BLaER1 treated with 17β-estradiol and CSF1 and Interleukin-3, amounts not matched to agents 10 nM and 100 nM (cell line): ENCODE results near the gene PPP1R2.
A peak's percentile ranks its signal among the peaks of the same experiment; 100 is the strongest.
"Not testable (repeated sequence)": the region's sequence is repeated elsewhere in the genome, so short reads cannot be mapped to it uniquely, and the experiment has no call there.

Source experiments
- H3K27ac ChIP-seq, 11 experiments: shearing (Covaris generic); formaldehyde crosslinking; 2 replicates each; pipeline ENCODE4 v1.8.1; 2022
- H3K27me3 ChIP-seq, 11 experiments: shearing (Covaris generic); formaldehyde crosslinking; 2 replicates each; pipeline ENCODE4 v1.8.1; 2022
- H3K36me3 ChIP-seq, 11 experiments: shearing (Covaris generic); formaldehyde crosslinking; 2 replicates each; pipeline ENCODE4 v1.8.1; 2022
- H3K4me1 ChIP-seq, 10 experiments: shearing (Covaris generic); formaldehyde crosslinking; 2 replicates each; pipeline ENCODE4 v1.8.1; 2022
- H3K4me2 ChIP-seq, 11 experiments: shearing (Covaris generic); formaldehyde crosslinking; 2 replicates each; pipeline ENCODE4 v1.8.1; 2022
- H3K4me3 ChIP-seq, 10 experiments: shearing (Covaris generic); formaldehyde crosslinking; 2 replicates each; pipeline ENCODE4 v1.8.1; 2022
- H3K9ac ChIP-seq, 11 experiments: shearing (Covaris generic); formaldehyde crosslinking; 2 replicates each; pipeline ENCODE4 v1.8.1; 2022
- H3K9me3 ChIP-seq, 11 experiments: shearing (Covaris generic); formaldehyde crosslinking; replicated peaks in 1 of 11; 2 replicates each; pipeline ENCODE4 v1.8.1; 2022
- H4K20me1 ChIP-seq, 11 experiments: shearing (Covaris generic); formaldehyde crosslinking; 2 replicates each; pipeline ENCODE4 v1.8.1; 2022
- Cebpa-rat ChIP-seq, 11 experiments: shearing (Covaris generic); IDR thresholded peaks; 2 replicates each; pipeline ENCODE4 v1.8.1; 2022

PPP1R2 gene

GRCh38 chr3:195524171-195524896 is 18.8 kb downstream of the PPP1R2 start:
- Histone ChIP-seq H3K4me1 (peaks cover 0 to 4% (median 0%) of the 10 kb centered on the region in 10 experiments; a peak in 1 of 20 replicates), H3K9me3 (no peaks in the 10 kb centered on the region), H3K4me2 (no peak overlapping the region), H3K36me3 (peaks cover 47 to 83% (median 61%) of the 10 kb centered on the region in 11 experiments), H3K9ac (0 out of 22 replicates have a peak overlapping the region, but pooled peaks of 1 of the 11 experiments have one; percentile 18), H4K20me1 (peaks cover 0 to 90% (median 19%) of the 10 kb centered on the region in 11 experiments; a peak in 14 of 22 replicates), H3K4me3 (no peak overlapping the region), H3K27me3 (no peaks in the 10 kb centered on the region), H3K27ac (no peak overlapping the region)
- no peak for TF ChIP-seq Cebpa-rat (IDR thresholded peaks at IDR 0.05)

GRCh38 chr3:195522254-195523023 is 20.7 kb downstream of the PPP1R2 start:
- TF ChIP-seq Cebpa-rat (IDR thresholded peaks at IDR 0.05) = no peak
- Histone ChIP-seq H3K4me2 (no peak overlapping the region), H3K4me1 (peaks cover 0 to 4% (median 0%) of the 10 kb centered on the region in 10 experiments; a peak in 1 of 20 replicates), H3K9ac (no peak overlapping the region), H3K9me3 (no peaks in the 10 kb centered on the region), H3K27me3 (no peaks in the 10 kb centered on the region), H4K20me1 (peaks cover 0 to 78% (median 19%) of the 10 kb centered on the region in 11 experiments; a peak in 13 of 22 replicates), H3K27ac (no peak overlapping the region), H3K36me3 (peaks cover 49 to 84% (median 68%) of the 10 kb centered on the region in 11 experiments), H3K4me3 (no peak overlapping the region)

DNA sequence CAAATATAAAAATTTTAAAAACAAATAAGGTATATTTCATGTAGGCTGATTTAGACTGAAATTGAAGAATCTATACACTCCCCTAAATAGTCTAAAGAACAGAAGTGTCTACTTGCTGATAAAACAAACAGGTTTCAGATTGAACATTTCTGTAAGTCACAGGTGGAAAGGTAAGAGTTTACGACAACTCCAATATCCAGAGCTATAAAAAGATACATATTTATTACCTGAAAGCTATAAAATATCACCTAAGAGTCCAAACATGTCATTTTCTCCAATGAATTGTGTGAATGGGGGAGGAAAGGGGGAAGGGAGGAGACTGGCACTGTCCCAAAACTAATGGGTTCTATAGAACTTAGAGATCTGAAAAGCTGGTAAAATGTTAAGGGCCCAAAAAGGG is 26.1 kb downstream of the PPP1R2 start:
- no peak overlapping the region for H3K9ac ChIP-seq
- H4K20me1 ChIP-seq = peaks cover 0 to 29% (median 2%) of the 10 kb centered on the region in 11 experiments; a peak in 8 of 22 replicates
- H3K9me3 ChIP-seq = peaks cover 0 to 11% (median 0%) of the 10 kb centered on the region in 11 experiments; a peak in 9 of 22 replicates
- H3K36me3 ChIP-seq = peaks cover 59 to 91% (median 77%) of the 10 kb centered on the region in 11 experiments
- H3K4me3 ChIP-seq = no peak overlapping the region
- H3K4me2 ChIP-seq = no peak overlapping the region
- H3K27ac ChIP-seq = no peak overlapping the region
- no peaks in the 10 kb centered on the region for H3K27me3 ChIP-seq
- H3K4me1 ChIP-seq = peaks cover 0 to 3% (median 2%) of the 10 kb centered on the region in 10 experiments; a peak in 8 of 20 replicates
- TF ChIP-seq Cebpa-rat (IDR thresholded peaks at IDR 0.05) = no peak

GRCh38 chr3:195514610-195515235 is 28.4 kb downstream of the PPP1R2 start:
- H3K4me2 ChIP-seq, H3K9ac ChIP-seq, H3K27me3 ChIP-seq, H3K4me3 ChIP-seq, H3K27ac ChIP-seq: not testable (repeated sequence)
- Histone ChIP-seq H4K20me1 (peaks cover 0 to 12% (median 0%) of the 10 kb centered on the region in 11 experiments; a peak in 2 of 22 replicates), H3K36me3 (peaks cover 57 to 91% (median 73%) of the 10 kb centered on the region in 11 experiments), H3K9me3 (peaks cover 0 to 15% (median 0%) of the 10 kb centered on the region in 11 experiments; a peak in 9 of 22 replicates), H3K4me1 (peaks cover 11 to 16% (median 14%) of the 10 kb centered on the region in 10 experiments; a peak in 17 of 20 replicates)

DNA sequence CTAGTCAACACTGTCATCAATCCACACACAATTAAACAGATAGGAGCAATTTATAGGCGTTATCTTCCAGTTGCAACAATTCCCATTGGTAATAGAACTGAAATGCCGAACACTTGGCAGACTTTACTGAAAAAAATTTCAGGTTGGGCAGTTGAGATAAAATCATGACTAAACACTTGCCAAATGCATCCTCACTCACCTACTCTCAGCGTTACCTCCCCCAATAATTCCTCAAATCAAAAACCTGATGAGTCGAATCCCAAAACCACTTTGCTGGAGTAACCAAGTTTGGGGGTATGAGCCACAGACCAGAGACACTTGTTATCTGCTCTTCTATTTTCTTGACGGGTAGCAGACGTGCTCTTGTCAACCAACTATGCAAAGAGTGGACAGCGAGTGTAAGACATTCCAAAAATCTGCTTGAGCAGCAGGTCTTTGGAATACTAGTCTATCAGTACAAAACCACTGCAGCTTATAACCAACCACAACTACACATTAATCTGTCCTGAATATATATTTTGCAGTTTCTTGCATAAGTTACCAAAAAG is 30.3 kb downstream of the PPP1R2 start:
- Histone ChIP-seq H3K27me3 (no peaks in the 10 kb centered on the region), H3K4me2 (no peak overlapping the region), H3K36me3 (peaks cover 47 to 77% (median 62%) of the 10 kb centered on the region in 11 experiments), H3K9ac (no peak overlapping the region), H3K4me1 (peaks cover 11 to 30% (median 18%) of the 10 kb centered on the region in 10 experiments; a peak in 17 of 20 replicates), H3K4me3 (no peak overlapping the region), H4K20me1 (peaks cover 0 to 8% (median 0%) of the 10 kb centered on the region in 11 experiments; a peak in 2 of 22 replicates), H3K9me3 (peaks cover 0 to 15% (median 0%) of the 10 kb centered on the region in 11 experiments; a peak in 9 of 22 replicates), H3K27ac (no peak overlapping the region)
- TF ChIP-seq Cebpa-rat (IDR thresholded peaks at IDR 0.05) = no peak

DNA sequence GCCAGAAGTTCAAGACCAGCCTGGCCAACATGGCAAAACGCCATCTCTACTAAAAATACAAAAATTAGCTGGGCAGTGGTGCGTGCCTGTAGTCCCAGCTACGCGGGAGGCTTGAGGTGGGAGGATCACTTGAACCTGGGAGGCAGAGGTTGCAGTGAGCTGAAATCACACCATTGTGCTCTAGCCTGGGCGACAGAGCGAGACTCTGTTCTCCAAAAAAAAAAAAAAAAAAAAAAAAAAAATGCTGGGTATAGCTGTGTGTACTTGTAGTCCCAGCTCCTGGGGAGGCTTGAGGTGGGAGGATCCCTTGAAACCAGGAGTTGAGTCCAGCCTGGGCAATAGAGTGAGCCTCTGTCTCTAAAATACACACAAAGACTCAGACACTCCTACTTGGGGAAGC is 32.0 kb downstream of the PPP1R2 start:
- H3K9ac ChIP-seq = peak overlapping the region in 4 of 11 experiments; percentile 3 to 19 (median 9); a peak in 1 of 22 replicates
- no peaks in the 10 kb centered on the region for H4K20me1 ChIP-seq
- peaks cover 11 to 42% (median 18%) of the 10 kb centered on the region in 10 experiments; a peak in 17 of 20 replicates for H3K4me1 ChIP-seq
- peaks cover 34 to 59% (median 44%) of the 10 kb centered on the region in 11 experiments for H3K36me3 ChIP-seq
- no peak overlapping the region for H3K4me3 ChIP-seq
- peak overlapping the region in 9 of 11 experiments; percentile 32 to 73 (median 62); a peak in 16 of 22 replicates for H3K27ac ChIP-seq
- H3K4me2 ChIP-seq = peak overlapping the region; percentile 3 to 73 (median 51); a peak in 20 of 22 replicates
- TF ChIP-seq Cebpa-rat (IDR thresholded peaks at IDR 0.05) = no peak
- peaks cover 0 to 15% (median 0%) of the 10 kb centered on the region in 11 experiments; a peak in 9 of 22 replicates for H3K9me3 ChIP-seq
- no peaks in the 10 kb centered on the region for H3K27me3 ChIP-seq

- no peaks in the 10 kb centered on the region for H3K27me3 ChIP-seq
- H3K9me3 ChIP-seq = peaks cover 0 to 15% (median 0%) of the 10 kb centered on the region in 11 experiments; a peak in 9 of 22 replicates
- no peaks in the 10 kb centered on the region for H4K20me1 ChIP-seq
- no peak for TF ChIP-seq Cebpa-rat (IDR thresholded peaks at IDR 0.05)
- H3K27ac ChIP-seq = peak overlapping the region in 4 of 11 experiments; percentile 3 to 47 (median 41); a peak in 7 of 22 replicates
- H3K36me3 ChIP-seq = peaks cover 11 to 30% (median 19%) of the 10 kb centered on the region in 11 experiments
- no peak overlapping the region for H3K4me3 ChIP-seq
- H3K9ac ChIP-seq = no peak overlapping the region
- peak overlapping the region in 5 of 11 experiments; percentile 20 to 62 (median 50); a peak in 9 of 22 replicates for H3K4me2 ChIP-seq
- H3K4me1 ChIP-seq = peaks cover 11 to 42% (median 18%) of the 10 kb centered on the region in 10 experiments; a peak in 17 of 20 replicates
Measured at GRCh38 chr3:195508185-195508584, 34.9 kb downstream of the PPP1R2 start.

- no peaks in the 10 kb centered on the region for H3K36me3 ChIP-seq
- H3K9ac ChIP-seq = no peak overlapping the region
- H4K20me1 ChIP-seq = no peaks in the 10 kb centered on the region
- H3K27me3 ChIP-seq = no peaks in the 10 kb centered on the region
- no peak for TF ChIP-seq Cebpa-rat (IDR thresholded peaks at IDR 0.05)
- no peak overlapping the region for H3K4me3 ChIP-seq
- H3K4me2 ChIP-seq = no peak overlapping the region
- H3K4me1 ChIP-seq = no peaks in the 10 kb centered on the region
- H3K27ac ChIP-seq = no peak overlapping the region
- H3K9me3 ChIP-seq = peaks cover 0 to 3% (median 0%) of the 10 kb centered on the region in 11 experiments; a peak in 1 of 22 replicates
Measured at GRCh38 chr3:195475614-195476013, 67.5 kb downstream of the PPP1R2 start.

DNA sequence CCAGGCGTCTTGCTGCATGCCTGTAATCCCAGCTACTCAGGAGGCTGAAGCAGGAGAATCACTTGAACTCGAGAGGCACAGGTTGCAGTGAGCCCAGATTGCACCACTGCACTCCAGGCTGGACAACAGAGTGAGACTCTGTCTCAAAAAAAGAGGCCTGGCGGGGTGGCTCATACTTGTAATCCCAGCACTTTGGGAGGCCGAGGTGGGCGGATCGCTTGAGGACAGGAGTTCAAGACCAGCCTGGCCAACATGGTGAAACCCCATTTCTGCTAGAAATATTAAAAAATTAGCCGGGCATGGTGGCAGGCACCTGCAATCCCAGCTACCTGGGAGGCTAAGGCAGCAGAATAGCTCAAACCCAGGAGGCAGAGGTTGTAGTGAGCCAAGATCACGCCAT is 68.0 kb downstream of the PPP1R2 start:
- H3K9ac ChIP-seq, H3K4me2 ChIP-seq, H4K20me1 ChIP-seq, H3K4me1 ChIP-seq, H3K4me3 ChIP-seq, H3K27ac ChIP-seq, H3K36me3 ChIP-seq, H3K9me3 ChIP-seq, H3K27me3 ChIP-seq: not testable (repeated sequence)
